Thyroid gland (tissue), 4 donors: ENCODE measurements around the gene SYNDIG1L.

Experiments
- CTCF ChIP-seq, 6 experiments: fragments of 200-600 bp in 3 of 6; fragments of 450-650 bp in 3 of 6; sonication (generic) in 3 of 6; IDR thresholded peaks; one replicate each; pipeline ENCODE4 v1.5.1; 2016 to 2019; ENCODE audit warnings: antibody characterized with exemption in 6 of 6, mild to moderate bottlenecking in 2 of 6, inconsistent platforms in 1 of 6, moderate library complexity in 1 of 6
- POLR2A ChIP-seq, 2 donors: fragments of 450-650 bp; IDR thresholded peaks; one replicate each; pipeline ENCODE4 v1.6.1; 2017; ENCODE audit warnings: antibody characterized with exemption in 2 of 2, mild to moderate bottlenecking in 2 of 2, moderate library complexity in 1 of 2

GRCh38 chr14:74442757-74443156, 16.7 kb upstream of the SYNDIG1L start:
- TF ChIP-seq CTCF (IDR thresholded peaks at IDR 0.05) = no peak
- TF ChIP-seq POLR2A (IDR thresholded peaks at IDR 0.05) = no peak
